GM19099 (cell line): ENCODE data around the gene CDC5L.

Experiments used
- POLR2A ChIP-seq: IDR thresholded peaks from 3 replicates; pipeline ENCODE4 v1.6.1; 2011; ENCODE audit warnings: low read depth; ENCODE audit not compliant: insufficient read length; ENCODE audit errors: extremely low read depth

Gene CDC5L

DNA sequence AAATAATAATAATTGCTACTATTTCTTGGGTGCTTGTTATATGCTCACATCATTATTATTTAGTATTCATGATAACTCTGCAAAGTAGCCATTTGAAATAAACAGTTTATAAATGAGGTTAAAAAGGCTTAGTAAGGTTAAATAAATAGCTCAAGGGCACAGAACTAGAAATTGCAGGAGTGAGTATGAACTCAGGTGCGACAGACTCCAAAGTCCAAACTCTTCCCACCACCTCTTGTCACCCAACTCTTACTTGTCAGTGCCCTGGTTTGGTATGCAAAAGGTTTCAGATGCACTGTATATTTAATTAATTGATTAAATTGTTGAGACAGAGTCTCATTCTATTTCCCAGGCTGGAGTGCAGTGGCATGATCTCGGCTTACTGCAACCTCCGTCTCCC, 20.7 kb upstream of the CDC5L start:
- no peak for TF ChIP-seq POLR2A

DNA sequence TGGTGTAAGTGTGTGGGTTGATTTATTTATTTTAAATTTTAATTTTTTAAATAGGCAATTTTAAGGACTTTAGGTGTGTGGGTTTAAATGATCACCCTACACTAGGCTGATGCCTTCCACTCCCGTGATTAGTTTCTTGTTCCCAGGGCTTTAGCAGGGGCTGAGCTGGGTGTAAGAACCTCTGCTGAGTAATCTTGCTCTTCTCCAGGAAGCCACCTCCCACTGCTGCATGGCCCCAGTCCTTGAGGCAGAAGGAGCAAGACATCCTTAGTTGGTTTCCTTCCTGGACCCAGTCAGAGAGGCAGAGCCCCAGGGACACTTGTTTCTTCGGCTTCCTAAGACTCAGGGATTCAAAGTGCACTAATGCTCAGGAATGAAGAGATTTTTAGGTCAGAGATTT, 19.8 kb upstream of the CDC5L start:
- TF ChIP-seq POLR2A, result no peak

DNA sequence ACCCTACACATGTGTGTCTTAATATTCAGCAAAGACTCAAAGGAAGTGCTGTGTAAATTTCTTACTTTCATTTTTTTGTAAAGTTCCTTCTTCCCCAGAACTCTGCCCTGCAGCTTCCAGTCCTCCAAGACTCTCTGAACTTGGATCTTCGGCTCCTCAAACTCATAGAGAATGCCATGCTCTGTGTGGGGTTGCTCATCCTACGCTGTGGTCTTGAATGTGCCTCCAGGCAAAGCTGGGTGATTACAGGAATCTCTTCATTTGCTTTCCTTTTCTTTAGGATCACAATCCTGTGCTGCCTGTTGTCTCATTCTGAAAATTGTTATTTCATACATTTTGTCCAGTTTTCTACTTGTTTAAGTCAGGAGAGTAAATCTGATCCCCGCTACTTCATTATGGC, 14.5 kb upstream of the CDC5L start:
- no peak for TF ChIP-seq POLR2A

DNA sequence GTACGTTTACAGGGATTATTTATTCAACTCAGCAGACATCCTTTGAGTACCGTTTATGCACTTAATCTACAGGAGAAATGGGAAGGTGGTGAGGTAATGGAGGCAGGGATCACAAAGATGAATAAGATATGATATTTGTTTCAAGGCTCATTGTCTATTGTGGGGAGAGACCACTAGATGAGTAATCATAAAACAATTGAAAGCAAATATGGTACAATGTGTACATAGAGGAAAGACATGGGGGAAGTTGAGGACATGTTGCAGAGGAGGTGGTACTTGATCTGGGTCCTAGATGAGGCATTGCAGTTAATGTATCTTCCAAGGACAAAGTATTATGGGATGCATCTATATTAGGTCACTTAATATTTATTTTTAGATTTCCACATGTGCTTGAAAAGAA, 13.7 kb upstream of the CDC5L start:
- no peak for TF ChIP-seq POLR2A

DNA sequence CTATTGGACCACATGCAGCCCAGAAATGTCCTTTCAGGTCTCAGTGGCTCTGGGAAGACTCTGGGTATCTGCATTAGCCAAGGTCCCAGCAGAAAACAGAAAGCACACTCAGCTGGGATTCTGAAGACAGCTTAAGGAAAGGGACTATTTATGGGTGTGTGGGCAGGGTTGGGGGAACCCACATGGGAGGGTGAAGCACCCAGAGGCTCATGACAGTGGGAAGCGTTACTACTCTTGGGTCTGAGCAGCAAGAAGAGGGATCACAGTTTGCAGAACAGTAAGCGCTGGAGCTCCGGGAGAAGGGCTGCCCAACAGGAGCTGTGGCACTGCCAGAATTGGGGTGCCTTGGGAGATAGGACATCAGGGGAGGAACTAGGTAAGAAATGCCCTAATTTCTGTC, 12.4 kb upstream of the CDC5L start:
- no peak for TF ChIP-seq POLR2A

DNA sequence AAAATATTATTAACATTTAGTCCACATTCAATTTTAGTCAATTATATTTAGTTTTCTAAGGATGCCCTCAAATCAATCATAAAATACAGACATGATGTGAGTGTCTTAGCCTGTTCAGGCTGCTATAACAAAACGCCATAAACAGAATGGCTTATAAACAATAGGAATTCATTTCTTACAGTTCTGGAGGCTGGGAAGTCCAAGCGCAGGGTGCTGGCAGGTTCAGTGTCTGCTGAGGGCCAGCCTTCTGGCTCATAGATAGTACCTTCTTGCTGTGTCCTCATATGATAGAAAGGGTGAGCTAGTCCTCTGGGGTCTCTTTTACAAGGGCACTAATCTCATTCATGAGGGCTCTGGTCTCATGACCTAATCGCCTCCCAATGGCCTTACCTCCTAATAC, 10.0 kb upstream of the CDC5L start:
- TF ChIP-seq POLR2A, result no peak

DNA sequence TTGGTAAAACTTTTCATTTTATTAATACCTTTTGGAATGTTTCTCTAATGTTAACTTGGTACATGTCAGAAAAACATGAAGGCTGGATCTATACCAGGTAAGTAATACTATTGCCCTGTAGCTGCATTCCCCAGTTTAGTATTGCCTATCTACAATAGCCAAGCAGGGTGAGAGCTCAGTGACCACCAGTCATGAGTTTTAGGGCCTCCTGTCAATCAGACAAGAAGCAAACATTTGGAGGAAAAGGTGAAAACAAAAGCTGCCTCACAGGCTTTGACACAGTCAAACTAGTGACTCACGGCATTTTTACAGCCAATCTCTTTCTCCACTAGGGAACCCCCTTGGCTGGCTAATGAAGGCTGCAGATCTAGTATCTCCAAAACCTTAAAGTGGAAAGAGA, 9.5 kb upstream of the CDC5L start:
- no peak for TF ChIP-seq POLR2A

DNA sequence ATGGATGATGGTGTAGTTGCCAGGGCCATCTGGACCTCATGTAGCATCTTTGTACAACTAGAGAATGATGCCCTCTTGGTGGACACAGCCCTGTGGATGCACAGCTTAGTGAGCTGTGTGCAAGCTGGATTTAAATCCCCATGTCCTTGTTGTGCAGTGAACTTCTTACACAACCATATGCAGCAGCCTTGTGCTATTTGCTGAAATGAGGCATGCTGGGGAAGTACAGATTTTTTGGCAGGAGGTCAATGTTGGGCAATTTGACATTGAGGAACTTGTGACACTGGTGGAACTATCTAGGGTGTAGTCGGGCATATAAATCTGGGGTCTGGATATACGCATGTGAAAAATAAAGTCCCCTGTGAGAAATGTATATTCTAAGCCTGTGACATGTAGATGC, 5.8 kb upstream of the CDC5L start:
- no peak for TF ChIP-seq POLR2A

DNA sequence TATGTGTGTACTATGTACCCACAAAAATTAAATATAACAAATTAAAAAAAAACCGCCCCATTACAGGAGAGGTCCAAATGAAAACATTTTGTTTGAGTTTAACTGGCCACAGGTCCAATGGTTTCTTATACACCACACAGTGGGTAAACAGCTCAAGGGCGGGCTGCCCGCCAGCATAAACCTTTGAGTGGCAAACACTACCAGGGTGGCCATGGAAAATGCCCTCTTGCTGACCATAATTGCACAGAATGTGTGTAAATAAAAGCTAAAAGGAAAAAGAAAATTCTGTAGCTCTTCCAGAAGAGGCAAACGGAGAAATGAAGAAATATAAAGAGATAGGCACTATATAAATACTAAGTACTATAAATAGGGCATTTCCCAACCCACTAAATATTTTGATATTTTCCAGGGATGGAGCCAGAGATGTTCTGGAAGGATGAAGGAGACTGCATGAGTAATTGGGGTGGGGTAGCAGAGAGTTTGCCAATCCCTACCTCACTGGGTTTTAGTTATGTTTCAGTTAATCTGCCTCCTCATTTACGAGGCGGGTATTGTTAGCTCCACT, 1.1 kb upstream of the CDC5L start:
- no peak for TF ChIP-seq POLR2A

DNA sequence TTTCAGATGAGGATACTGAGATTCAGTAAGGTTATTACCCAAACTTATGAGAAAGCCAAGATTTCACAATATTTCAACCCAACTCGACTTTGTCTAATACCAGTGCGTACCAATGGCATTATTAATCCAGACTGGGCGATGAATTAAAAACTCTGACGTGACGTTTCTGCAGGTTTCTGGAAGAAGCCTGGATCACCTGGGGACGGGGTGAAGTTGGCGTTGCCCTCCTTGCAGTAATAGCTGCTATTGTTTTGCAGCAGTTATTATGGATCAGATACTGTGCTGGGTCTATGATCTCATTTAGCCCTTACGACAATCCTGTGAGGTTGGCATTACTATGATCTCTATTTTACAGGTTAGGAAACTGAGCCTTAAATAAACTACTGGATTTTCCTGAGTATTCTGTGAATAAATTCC, 569 bp upstream of the CDC5L start:
- no peak for TF ChIP-seq POLR2A

DNA sequence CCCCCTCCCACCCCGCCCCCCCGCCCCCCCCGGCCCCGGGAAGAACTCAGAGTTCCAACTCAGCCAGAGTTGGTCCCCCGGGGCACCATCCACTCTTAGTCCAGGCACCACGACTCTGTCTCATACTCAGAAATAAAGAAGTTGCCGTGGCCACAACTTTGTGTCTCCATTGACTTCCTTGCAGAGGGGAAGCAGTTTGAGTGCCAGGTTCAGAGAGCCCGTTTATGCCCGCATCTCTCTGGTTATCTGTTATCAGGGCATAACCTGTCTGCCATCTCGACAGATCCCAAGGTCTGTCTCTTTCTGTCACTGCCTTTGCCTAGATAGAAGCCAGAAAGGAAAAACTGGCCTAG, 605 bp downstream of the CDC5L start:
- TF ChIP-seq POLR2A, result no peak

DNA sequence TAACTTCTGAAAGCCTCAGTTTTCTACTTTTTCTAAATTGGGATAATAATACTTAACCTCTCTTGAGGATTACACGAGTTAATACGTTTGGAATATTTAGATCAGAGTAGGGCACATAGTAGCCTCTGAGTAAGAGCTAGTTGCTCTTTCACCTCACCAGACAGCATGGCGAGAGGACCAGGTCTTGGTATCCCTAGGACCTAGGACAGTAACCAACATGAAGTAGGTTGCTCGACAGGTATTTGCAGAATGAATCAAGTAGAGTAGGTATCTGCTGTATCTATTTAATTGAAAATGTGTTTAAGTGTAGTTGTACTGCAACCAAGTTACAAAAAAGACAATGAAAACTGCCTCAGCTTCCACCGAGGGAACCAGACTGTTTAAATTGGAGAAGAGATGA, 1.4 kb downstream of the CDC5L start:
- TF ChIP-seq POLR2A, result no peak

DNA sequence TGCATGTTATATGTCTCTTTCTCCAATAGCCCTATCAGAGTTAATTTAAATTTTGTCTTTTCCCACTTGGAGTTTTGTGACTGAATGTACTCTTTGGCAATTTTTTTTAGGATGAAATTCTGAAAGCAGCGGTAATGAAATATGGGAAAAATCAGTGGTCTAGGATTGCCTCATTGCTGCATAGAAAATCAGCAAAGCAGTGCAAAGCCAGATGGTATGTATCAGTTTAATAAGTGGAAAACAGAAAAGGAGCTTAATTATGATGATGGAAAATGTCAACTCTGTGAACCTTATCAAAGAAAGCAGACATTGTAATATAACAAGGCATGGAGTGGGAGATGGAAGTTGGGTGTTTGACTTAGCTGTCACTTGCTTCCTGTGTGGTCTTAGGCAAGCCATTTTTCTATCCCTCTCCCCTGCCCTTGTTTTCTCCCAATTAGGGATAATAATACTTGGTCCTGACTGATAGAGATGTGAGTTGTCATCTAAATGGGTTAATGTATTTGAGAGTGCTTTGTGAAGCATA, 2.7 kb downstream of the CDC5L start:
- TF ChIP-seq POLR2A, result no peak

DNA sequence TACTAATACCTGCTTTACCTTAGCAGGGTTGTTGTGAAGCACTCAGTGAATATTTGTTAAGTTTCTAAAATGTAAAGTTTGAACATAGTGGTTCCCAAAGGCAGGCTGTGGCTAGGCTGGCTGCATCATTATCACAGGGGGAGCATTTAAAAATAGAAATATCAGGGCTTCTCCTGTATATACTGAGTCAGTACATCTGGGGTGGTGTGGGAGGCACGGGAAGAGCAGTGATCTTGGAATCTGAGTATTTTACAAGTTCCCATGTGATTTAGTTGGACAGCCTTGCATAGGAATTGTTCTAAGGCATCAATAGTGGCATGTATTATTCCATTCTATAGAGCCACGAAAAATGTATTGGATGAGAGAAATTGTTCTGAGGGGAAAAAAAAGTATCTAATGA, 8.0 kb downstream of the CDC5L start:
- TF ChIP-seq POLR2A, result no peak

DNA sequence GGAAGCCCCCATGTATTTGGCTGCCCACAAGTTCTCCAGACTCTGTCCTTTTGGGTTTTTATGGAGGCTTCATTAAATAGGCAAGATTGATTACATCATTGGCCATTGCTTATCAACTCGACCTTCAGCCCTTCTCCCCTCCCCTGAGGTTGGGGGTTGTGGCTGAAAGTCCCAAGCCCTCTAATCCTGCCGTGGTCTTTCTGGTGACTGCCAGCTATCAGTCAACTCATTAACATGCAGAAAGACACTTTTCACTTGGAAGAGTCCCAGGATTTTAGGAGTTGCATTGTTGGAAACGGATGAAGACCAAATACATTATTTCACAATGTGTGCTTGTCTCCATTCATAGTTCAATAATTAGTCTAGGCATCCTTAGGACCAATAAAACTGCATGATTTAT, 9.5 kb downstream of the CDC5L start:
- no peak for TF ChIP-seq POLR2A

DNA sequence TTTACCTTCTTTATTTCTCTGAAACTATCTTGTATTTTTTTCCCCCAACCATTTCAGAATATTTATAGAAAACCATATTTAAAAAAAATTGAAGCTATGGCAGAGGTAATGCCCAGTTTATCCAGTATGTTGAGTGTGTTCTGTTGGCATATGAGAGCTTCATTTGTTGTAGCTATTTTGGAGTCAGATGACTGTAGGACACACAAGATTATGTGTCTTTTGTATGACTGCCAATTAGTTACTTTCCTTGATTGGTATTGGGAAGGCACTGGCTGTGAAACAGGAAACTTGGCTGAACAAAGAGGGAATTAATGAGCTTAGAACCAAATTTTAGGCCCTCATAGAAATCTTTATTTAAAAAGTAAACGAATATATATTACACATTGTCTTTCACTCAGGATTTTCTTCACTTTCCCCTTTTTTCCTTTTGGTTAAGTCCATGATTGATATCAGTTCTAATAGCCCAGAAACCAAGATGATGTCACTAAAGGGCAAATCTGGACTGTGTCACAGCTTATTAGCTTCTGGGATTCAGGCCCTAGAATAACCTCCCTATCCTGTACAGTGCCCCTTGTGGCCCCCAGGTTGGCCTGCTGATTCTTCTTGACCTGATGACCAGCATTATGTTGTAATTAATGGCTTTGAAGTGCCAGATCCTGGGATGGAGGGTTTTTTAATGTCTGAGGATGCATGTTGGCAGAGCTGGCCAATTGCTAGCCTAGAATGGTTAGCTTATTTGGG, 10.1 kb downstream of the CDC5L start:
- no peak for TF ChIP-seq POLR2A

DNA sequence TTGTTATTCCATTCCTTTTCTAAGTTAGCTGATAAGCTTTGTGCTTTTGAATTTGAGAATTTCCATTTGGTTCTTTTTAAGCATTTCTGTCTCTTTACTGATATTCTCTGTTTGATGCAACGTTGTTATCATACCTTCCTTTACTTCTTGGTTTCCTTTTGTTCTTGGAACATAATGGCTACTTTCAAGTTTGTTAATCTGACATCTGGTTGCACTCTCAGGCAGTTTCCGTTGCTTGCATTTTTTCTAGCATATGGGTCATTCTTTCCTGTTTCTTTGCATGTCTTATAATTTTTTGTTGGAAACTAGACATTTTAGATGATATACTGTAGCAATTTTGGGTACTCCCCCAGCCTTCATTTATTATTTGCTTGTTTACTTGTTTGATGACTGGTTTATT, 12.5 kb downstream of the CDC5L start:
- TF ChIP-seq POLR2A, result no peak
